ENCODE data around the gene RNF17.

The RNF17 gene

DNA sequence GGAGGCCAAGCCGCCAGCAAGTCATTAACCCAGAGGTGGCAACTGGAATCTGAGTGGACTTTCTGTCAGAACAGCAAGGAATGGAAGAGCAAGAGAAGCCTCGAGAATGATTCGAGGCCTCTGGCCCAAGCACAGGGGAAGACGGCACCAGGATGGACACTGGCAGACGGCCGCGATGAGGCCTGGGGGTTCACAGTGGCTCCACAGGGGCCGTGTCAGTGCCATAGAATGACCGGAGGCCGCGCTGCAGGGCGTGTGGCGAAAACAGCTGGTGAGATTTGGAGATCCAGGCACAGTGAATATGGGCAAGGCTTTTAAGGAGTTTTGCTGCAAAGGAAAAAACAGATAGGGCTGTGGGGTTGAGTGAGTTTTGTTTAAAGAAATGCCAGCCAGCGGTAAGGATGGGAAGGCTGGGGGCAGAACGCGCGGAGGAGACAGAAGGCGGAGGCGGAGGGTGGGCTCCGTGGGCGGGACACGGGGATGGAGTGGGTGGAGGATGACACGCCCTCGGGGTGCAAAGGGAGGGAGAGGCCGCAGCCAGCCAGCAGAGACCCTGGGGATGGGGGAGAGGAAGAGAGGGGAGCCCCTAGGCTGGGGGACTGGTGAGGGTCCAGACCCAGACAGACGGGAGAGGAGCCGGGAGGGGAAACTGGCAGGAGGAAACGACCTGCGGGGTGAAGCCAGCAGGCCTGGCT lies 130.5 kb downstream of the RNF17 start:
- no peak for DNase-seq (ENCODE audit: low read depth, low spot score)
- no peaks in the 10 kb centered on the region for H3K4me1 ChIP-seq (ENCODE audit: control insufficient read depth, insufficient read depth, low read length)
- peaks cover 10% of the 10 kb centered on the region for H3K36me3 ChIP-seq (ENCODE audit: control insufficient read depth, insufficient read depth, low read length)
- no CpG with 5 or more reads among the region's 29 CpGs for WGBS (ENCODE audit: insufficient coverage, insufficient read length)
- no peak overlapping the region for H3K4me3 ChIP-seq (ENCODE audit: low read length)
- no peak overlapping the region for H3K27ac ChIP-seq (ENCODE audit: low read length)
- H3K27me3 ChIP-seq (ENCODE audit: control insufficient read depth, insufficient read depth, low read length): no peaks in the 10 kb centered on the region
- H3K9me3 ChIP-seq (ENCODE audit: control insufficient read depth, insufficient read depth, low read length): no peaks in the 10 kb centered on the region

- WGBS (ENCODE audit: insufficient coverage, insufficient read length): no CpG with 5 or more reads among the region's 28 CpGs
- peaks cover 10% of the 10 kb centered on the region for H3K36me3 ChIP-seq (ENCODE audit: control insufficient read depth, insufficient read depth, low read length)
- H3K4me3 ChIP-seq (ENCODE audit: low read length): no peak overlapping the region
- H3K27ac ChIP-seq (ENCODE audit: low read length): no peak overlapping the region
- no peak for DNase-seq (ENCODE audit: low read depth, low spot score)
- H3K9me3 ChIP-seq (ENCODE audit: control insufficient read depth, insufficient read depth, low read length): no peaks in the 10 kb centered on the region
- no peaks in the 10 kb centered on the region for H3K27me3 ChIP-seq (ENCODE audit: control insufficient read depth, insufficient read depth, low read length)
- no peaks in the 10 kb centered on the region for H3K4me1 ChIP-seq (ENCODE audit: control insufficient read depth, insufficient read depth, low read length)
These were observed 131.0 kb downstream of the RNF17 start for GRCh38 chr13:24894972-24895300.

DNA sequence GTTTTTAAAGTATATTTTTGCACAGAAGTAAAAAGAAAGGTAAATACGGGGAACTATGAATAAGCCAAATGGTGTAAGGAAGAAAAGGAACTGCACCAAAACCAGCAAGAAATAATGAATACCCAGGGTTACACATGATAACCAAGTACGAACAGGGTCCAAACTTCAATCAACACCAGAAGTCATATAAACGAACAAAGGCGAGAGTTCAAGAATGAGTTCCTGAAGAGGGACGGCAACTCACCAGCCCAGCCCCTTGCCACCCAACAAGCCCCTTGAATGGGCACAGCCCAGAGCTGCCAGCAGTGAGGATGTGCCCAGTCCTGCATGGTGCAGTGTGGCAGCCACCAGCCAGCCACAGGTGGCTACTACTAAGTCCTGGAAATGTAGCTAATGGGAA lies 132.1 kb downstream of the RNF17 start:
- no peak overlapping the region for H3K4me3 ChIP-seq (ENCODE audit: low read length)
- DNase-seq (ENCODE audit: low read depth, low spot score): no peak
- H3K27ac ChIP-seq (ENCODE audit: low read length): no peak overlapping the region
- no CpG with 5 or more reads among the region's 5 CpGs for WGBS (ENCODE audit: insufficient coverage, insufficient read length)
- no peaks in the 10 kb centered on the region for H3K4me1 ChIP-seq (ENCODE audit: control insufficient read depth, insufficient read depth, low read length)
- H3K27me3 ChIP-seq (ENCODE audit: control insufficient read depth, insufficient read depth, low read length): no peaks in the 10 kb centered on the region
- no peaks in the 10 kb centered on the region for H3K9me3 ChIP-seq (ENCODE audit: control insufficient read depth, insufficient read depth, low read length)
- H3K36me3 ChIP-seq (ENCODE audit: control insufficient read depth, insufficient read depth, low read length): peaks cover 7% of the 10 kb centered on the region

GRCh38 chr13:24897293-24897692 lies 133.3 kb downstream of the RNF17 start:
- H3K4me3 ChIP-seq (ENCODE audit: low read length): no peak overlapping the region
- WGBS (ENCODE audit: insufficient coverage, insufficient read length): no CpG with 5 or more reads among the region's 1 CpG
- no peak for DNase-seq (ENCODE audit: low read depth, low spot score)
- H3K36me3 ChIP-seq (ENCODE audit: control insufficient read depth, insufficient read depth, low read length): peaks cover 6% of the 10 kb centered on the region
- no peaks in the 10 kb centered on the region for H3K27me3 ChIP-seq (ENCODE audit: control insufficient read depth, insufficient read depth, low read length)
- H3K9me3 ChIP-seq (ENCODE audit: control insufficient read depth, insufficient read depth, low read length): no peaks in the 10 kb centered on the region
- H3K27ac ChIP-seq (ENCODE audit: low read length): no peak overlapping the region
- H3K4me1 ChIP-seq (ENCODE audit: control insufficient read depth, insufficient read depth, low read length): no peaks in the 10 kb centered on the region

- no peak overlapping the region for H3K27ac ChIP-seq (ENCODE audit: low read length)
- no peak for DNase-seq (ENCODE audit: low read depth, low spot score)
- H3K27me3 ChIP-seq (ENCODE audit: control insufficient read depth, insufficient read depth, low read length): no peaks in the 10 kb centered on the region
- H3K4me3 ChIP-seq (ENCODE audit: low read length): no peak overlapping the region
- no peaks in the 10 kb centered on the region for H3K4me1 ChIP-seq (ENCODE audit: control insufficient read depth, insufficient read depth, low read length)
- H3K36me3 ChIP-seq (ENCODE audit: control insufficient read depth, insufficient read depth, low read length): peaks cover 5% of the 10 kb centered on the region
- no peaks in the 10 kb centered on the region for H3K9me3 ChIP-seq (ENCODE audit: control insufficient read depth, insufficient read depth, low read length)
- no CpG with 5 or more reads among the region's 5 CpGs for WGBS (ENCODE audit: insufficient coverage, insufficient read length)
These were observed 135.6 kb downstream of the RNF17 start for GRCh38 chr13:24899601-24900000.

DNA sequence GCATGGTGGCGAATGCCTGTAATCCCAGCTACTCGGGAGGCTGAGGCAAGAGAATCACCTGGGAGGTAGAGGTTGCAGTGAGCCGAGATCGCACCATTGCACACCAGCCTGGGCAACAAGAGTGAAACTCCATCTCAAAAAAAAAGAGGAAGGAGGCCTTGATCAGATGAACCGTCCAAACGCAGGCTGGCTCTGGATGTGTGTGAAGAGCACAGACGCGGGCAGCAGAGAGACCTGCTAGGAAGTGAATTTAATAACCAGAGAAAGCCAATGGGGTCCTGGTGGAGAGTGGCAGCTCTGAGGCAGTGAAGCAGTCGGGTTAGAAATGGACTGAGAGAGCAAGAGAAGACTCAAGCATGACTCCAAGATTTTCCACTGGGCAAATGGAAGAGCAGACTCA lies 136.5 kb downstream of the RNF17 start:
- H3K4me1 ChIP-seq (ENCODE audit: control insufficient read depth, insufficient read depth, low read length): no peaks in the 10 kb centered on the region
- H3K9me3 ChIP-seq (ENCODE audit: control insufficient read depth, insufficient read depth, low read length): no peaks in the 10 kb centered on the region
- no peak overlapping the region for H3K27ac ChIP-seq (ENCODE audit: low read length)
- DNase-seq (ENCODE audit: low read depth, low spot score): no peak
- H3K36me3 ChIP-seq (ENCODE audit: control insufficient read depth, insufficient read depth, low read length): peaks cover 5% of the 10 kb centered on the region; the same call in 1 of the 2 replicates
- no CpG with 5 or more reads among the region's 9 CpGs for WGBS (ENCODE audit: insufficient coverage, insufficient read length)
- no peaks in the 10 kb centered on the region for H3K27me3 ChIP-seq (ENCODE audit: control insufficient read depth, insufficient read depth, low read length)
- H3K4me3 ChIP-seq (ENCODE audit: low read length): no peak overlapping the region

- Histone ChIP-seq H3K9me3 (ENCODE audit: control insufficient read depth, insufficient read depth, low read length) (no peaks in the 10 kb centered on the region), H3K27me3 (ENCODE audit: control insufficient read depth, insufficient read depth, low read length) (no peaks in the 10 kb centered on the region), H3K27ac (ENCODE audit: low read length) (no peak overlapping the region), H3K4me1 (ENCODE audit: control insufficient read depth, insufficient read depth, low read length) (no peaks in the 10 kb centered on the region), H3K4me3 (ENCODE audit: low read length) (no peak overlapping the region), H3K36me3 (ENCODE audit: control insufficient read depth, insufficient read depth, low read length) (peaks cover 3% of the 10 kb centered on the region; the same call in 1 of the 2 replicates)
- no peak for DNase-seq (ENCODE audit: low read depth, low spot score)
- no CpG with 5 or more reads among the region's 3 CpGs for WGBS (ENCODE audit: insufficient coverage, insufficient read length)
These were observed 141.3 kb downstream of the RNF17 start for GRCh38 chr13:24905242-24905641.

GRCh38 chr13:24906268-24906667 lies 142.3 kb downstream of the RNF17 start:
- no peak for DNase-seq (ENCODE audit: low read depth, low spot score)
- Histone ChIP-seq H3K27ac (ENCODE audit: low read length) (no peak overlapping the region), H3K4me3 (ENCODE audit: low read length) (no peak overlapping the region), H3K9me3 (ENCODE audit: control insufficient read depth, insufficient read depth, low read length) (no peaks in the 10 kb centered on the region), H3K4me1 (ENCODE audit: control insufficient read depth, insufficient read depth, low read length) (no peaks in the 10 kb centered on the region), H3K36me3 (ENCODE audit: control insufficient read depth, insufficient read depth, low read length) (peaks cover 3% of the 10 kb centered on the region; the same call in 1 of the 2 replicates), H3K27me3 (ENCODE audit: control insufficient read depth, insufficient read depth, low read length) (no peaks in the 10 kb centered on the region)
- WGBS (ENCODE audit: insufficient coverage, insufficient read length): 100% methylated on average over 1 of the region's 7 CpGs

DNA sequence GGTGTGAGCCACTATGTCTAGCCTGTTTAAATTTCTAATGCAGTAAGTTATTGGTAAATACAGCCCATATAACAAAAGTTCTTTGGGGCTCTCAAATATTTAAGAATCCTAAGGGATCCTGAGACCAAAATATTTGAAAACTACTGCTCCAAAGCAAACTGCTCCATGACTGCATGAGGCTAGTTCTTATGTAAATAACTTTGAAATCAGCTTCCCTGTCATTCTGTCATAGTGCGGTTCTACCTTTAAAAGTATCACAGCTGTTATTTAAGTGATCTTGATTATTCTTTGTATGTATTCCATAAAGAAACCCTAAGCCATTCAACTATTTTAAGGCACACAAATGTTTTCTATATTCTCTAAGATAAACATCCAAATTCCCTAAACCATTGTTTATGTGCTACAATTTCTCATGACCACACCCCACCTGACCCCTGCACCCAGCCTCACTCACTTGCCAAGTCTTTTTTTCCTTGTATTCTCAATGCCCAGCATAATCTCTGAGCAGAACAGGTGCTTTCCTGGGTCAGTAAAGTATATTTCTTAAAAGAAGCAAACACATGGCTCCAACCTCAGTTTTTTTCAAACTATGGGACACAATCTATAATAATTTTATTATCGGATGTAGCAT lies 146.6 kb downstream of the RNF17 start:
- no peaks in the 10 kb centered on the region for H3K27me3 ChIP-seq (ENCODE audit: control insufficient read depth, insufficient read depth, low read length)
- no CpG with 5 or more reads among the region's 2 CpGs for WGBS (ENCODE audit: insufficient coverage, insufficient read length)
- H3K4me3 ChIP-seq (ENCODE audit: low read length): no peak overlapping the region
- no peak for DNase-seq (ENCODE audit: low read depth, low spot score)
- no peaks in the 10 kb centered on the region for H3K4me1 ChIP-seq (ENCODE audit: control insufficient read depth, insufficient read depth, low read length)
- no peak overlapping the region for H3K27ac ChIP-seq (ENCODE audit: low read length)
- no peaks in the 10 kb centered on the region for H3K9me3 ChIP-seq (ENCODE audit: control insufficient read depth, insufficient read depth, low read length)
- H3K36me3 ChIP-seq (ENCODE audit: control insufficient read depth, insufficient read depth, low read length): peaks cover 3% of the 10 kb centered on the region; the same call in 1 of the 2 replicates

DNA sequence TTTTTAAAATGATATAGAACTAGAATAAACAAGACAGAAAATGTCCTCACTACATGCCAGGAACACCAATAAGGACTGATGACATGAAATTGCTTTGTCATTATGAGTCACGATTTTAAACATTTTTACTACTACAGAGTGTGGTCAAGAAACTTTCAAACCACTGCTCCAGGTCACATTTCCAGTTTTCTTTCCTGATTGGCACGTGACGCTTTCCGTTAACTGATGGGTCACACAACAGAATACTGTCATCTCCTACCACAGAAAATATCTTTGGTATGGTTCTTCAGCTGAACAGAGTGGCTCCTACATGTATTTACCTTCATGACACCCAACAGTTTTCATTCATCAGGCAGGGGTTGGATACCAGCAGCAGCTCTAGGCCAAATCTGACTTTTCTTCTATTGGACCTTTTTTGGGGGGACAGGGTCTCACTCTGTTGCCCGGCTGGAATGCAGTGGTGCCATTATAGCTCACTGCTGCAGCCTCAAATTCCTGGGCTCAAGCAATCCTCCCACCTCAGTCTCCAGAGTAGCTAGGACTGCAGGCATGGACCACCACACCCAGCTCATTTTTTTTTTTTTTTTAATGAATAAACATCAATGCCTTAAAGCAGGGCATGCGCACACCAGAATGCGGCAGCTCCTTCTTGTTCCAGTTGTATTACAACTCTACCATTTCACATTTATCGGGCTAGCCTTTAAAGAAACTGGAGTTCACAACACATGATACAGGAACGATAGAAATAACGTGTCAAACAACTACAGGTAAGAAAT lies 147.4 kb downstream of the RNF17 start:
- H3K4me3 ChIP-seq (ENCODE audit: low read length): no peak overlapping the region
- WGBS (ENCODE audit: insufficient coverage, insufficient read length): no CpG with 5 or more reads among the region's 10 CpGs
- no peaks in the 10 kb centered on the region; the same call in 1 of the 2 replicates for H3K36me3 ChIP-seq (ENCODE audit: control insufficient read depth, insufficient read depth, low read length)
- DNase-seq (ENCODE audit: low read depth, low spot score): no peak
- H3K27me3 ChIP-seq (ENCODE audit: control insufficient read depth, insufficient read depth, low read length): no peaks in the 10 kb centered on the region
- H3K4me1 ChIP-seq (ENCODE audit: control insufficient read depth, insufficient read depth, low read length): no peaks in the 10 kb centered on the region
- H3K27ac ChIP-seq (ENCODE audit: low read length): no peak overlapping the region
- no peaks in the 10 kb centered on the region for H3K9me3 ChIP-seq (ENCODE audit: control insufficient read depth, insufficient read depth, low read length)

Measured in iPS DF 6.9 (cell line).